Astrocyte (in vitro differentiated cells and primary cell): ENCODE measurements around the gene PROM1. TPM values are rescaled to one million over a fixed set of nuclear protein-coding genes. Genes with fewer than 3 reads are reported as not detected.

Experiments
- DNase-seq: peaks from one replicate; pipeline ENCODE4 v3.0.0-alpha.2; 2010; ENCODE audit warnings: low read depth
- FAIRE-seq: peaks from 2 replicates; lab custom pipeline; 2011; peaks lifted over from hg19 to GRCh38; lab: Jason Lieb, UNC
- H2AFZ ChIP-seq: 2 replicates; pipeline ENCODE4 v1.6.0; 2012; ENCODE audit warnings: low read depth, low read length, inconsistent platforms
- H3K27ac ChIP-seq: 2 replicates; pipeline ENCODE4 v1.5.1; 2011; ENCODE audit warnings: low read depth, low read length, inconsistent platforms
- H3K27me3 ChIP-seq: 2 replicates; pipeline ENCODE4 v1.6.0; 2011; ENCODE audit warnings: low read length, inconsistent platforms; ENCODE audit not compliant: insufficient read depth
- H3K36me3 ChIP-seq: 2 replicates; pipeline ENCODE4 v1.5.1; 2011; ENCODE audit warnings: low read length, inconsistent platforms; ENCODE audit not compliant: insufficient read depth
- H3K4me1 ChIP-seq: 2 replicates; pipeline ENCODE4 v1.5.1; 2011; ENCODE audit warnings: low read length, inconsistent platforms; ENCODE audit not compliant: insufficient read depth
- H3K4me2 ChIP-seq: 2 replicates; pipeline ENCODE4 v1.6.0; 2012; ENCODE audit warnings: low read length, inconsistent platforms
- H3K4me3 ChIP-seq: 2 replicates; pipeline ENCODE4 v1.5.1; 2011; ENCODE audit warnings: low read depth, mild to moderate bottlenecking, low read length, inconsistent platforms; ENCODE audit not compliant: insufficient read depth
- H3K79me2 ChIP-seq: 2 replicates; pipeline ENCODE4 v1.6.0; 2012; ENCODE audit warnings: mild to moderate bottlenecking, low read length, inconsistent platforms; ENCODE audit not compliant: insufficient read depth
- H3K9ac ChIP-seq: 2 replicates; pipeline ENCODE4 v1.6.0; 2012; ENCODE audit warnings: mild to moderate bottlenecking, low read length, inconsistent platforms
- H3K9me3 ChIP-seq: 2 replicates; pipeline ENCODE4 v1.5.1; 2012; ENCODE audit warnings: low read depth, mild to moderate bottlenecking, low read length, inconsistent platforms; ENCODE audit not compliant: insufficient read depth
- H4K20me1 ChIP-seq: 2 replicates; pipeline ENCODE4 v1.6.0; 2012; ENCODE audit warnings: low read length, inconsistent platforms; ENCODE audit not compliant: insufficient read depth
- H3K27ac Mint-ChIP-seq: one replicate; pipeline ENCODE4 v1.8.0; 2021; ENCODE audit warnings: mild to moderate bottlenecking, mixed read lengths; ENCODE audit not compliant: unreplicated experiment
- H3K27me3 Mint-ChIP-seq: one replicate; pipeline ENCODE4 v1.8.0; 2021; ENCODE audit warnings: low read depth, mixed read lengths; ENCODE audit not compliant: unreplicated experiment
- H3K36me3 Mint-ChIP-seq: one replicate; pipeline ENCODE4 v1.8.0; 2021; ENCODE audit warnings: low read depth, mixed read lengths; ENCODE audit not compliant: unreplicated experiment
- H3K4me1 Mint-ChIP-seq: one replicate; pipeline ENCODE4 v1.8.0; 2021; ENCODE audit warnings: low read depth, mixed read lengths; ENCODE audit not compliant: unreplicated experiment
- H3K4me3 Mint-ChIP-seq: one replicate; pipeline ENCODE4 v1.8.0; 2021; ENCODE audit warnings: mild to moderate bottlenecking, moderate library complexity, mixed read lengths; ENCODE audit not compliant: unreplicated experiment
- H3K9me3 Mint-ChIP-seq: one replicate; pipeline ENCODE4 v1.8.0; 2021; ENCODE audit warnings: mild to moderate bottlenecking, mixed read lengths; ENCODE audit not compliant: unreplicated experiment
- EZH2 ChIP-seq: IDR thresholded peaks from 2 replicates; pipeline ENCODE4 v1.6.1; 2012; ENCODE audit warnings: mild to moderate bottlenecking, low read length, inconsistent platforms; ENCODE audit not compliant: insufficient read depth
- total RNA-seq: library from RNA; stranded (reverse); gene quantifications from 2 replicates; pipeline ENCODE4 v1.2.1, GENCODE V29; 2021
- TF ChIP-seq, protein P1 (sequence below): IDR thresholded peaks from 2 replicates; pipeline ENCODE4 v1.5.1; 2011; ENCODE audit warnings: low read depth, mild to moderate bottlenecking, inconsistent platforms, low read length, moderate library complexity; ENCODE audit not compliant: insufficient read depth

PROM1 gene
- total RNA-seq, 1 donor from 2014 or later = 34.5 TPM

DNA sequence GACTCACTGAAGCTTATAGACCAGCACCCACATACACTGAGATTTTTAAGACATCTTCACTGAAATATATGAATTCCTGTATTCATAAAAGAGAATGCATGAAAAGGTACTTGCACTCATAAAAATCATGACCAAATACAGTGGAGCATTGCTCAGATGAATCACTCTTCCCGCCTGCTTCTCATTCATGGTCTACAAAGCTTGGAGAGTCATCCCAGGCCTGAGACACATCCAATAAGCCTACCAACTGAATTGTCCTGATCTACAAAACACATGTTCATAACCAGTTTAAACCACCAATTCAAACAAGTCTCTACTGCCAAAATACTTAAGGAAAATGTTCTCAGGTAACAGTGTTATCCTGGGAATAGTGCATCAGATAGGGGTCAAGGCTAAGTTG is 38.1 kb downstream of the PROM1 start:
- H3K4me1 ChIP-seq = no peaks in the 10 kb centered on the region
- no peaks in the 10 kb centered on the region for H3K79me2 ChIP-seq
- no peak overlapping the region for H3K4me3 ChIP-seq
- H3K4me3 Mint-ChIP-seq = no peak overlapping the region
- H3K27me3 Mint-ChIP-seq = no peaks in the 10 kb centered on the region
- DNase-seq (no peak), FAIRE-seq (no peak)
- H3K9ac ChIP-seq = no peak overlapping the region
- H3K9me3 Mint-ChIP-seq = no peaks in the 10 kb centered on the region
- H3K4me2 ChIP-seq = no peak overlapping the region
- no peak overlapping the region for H3K27ac Mint-ChIP-seq
- H3K4me1 Mint-ChIP-seq = peaks cover 13% of the 10 kb centered on the region
- peaks cover 3% of the 10 kb centered on the region for H3K36me3 Mint-ChIP-seq
- H3K36me3 ChIP-seq = no peaks in the 10 kb centered on the region
- TF ChIP-seq, protein P1, sequence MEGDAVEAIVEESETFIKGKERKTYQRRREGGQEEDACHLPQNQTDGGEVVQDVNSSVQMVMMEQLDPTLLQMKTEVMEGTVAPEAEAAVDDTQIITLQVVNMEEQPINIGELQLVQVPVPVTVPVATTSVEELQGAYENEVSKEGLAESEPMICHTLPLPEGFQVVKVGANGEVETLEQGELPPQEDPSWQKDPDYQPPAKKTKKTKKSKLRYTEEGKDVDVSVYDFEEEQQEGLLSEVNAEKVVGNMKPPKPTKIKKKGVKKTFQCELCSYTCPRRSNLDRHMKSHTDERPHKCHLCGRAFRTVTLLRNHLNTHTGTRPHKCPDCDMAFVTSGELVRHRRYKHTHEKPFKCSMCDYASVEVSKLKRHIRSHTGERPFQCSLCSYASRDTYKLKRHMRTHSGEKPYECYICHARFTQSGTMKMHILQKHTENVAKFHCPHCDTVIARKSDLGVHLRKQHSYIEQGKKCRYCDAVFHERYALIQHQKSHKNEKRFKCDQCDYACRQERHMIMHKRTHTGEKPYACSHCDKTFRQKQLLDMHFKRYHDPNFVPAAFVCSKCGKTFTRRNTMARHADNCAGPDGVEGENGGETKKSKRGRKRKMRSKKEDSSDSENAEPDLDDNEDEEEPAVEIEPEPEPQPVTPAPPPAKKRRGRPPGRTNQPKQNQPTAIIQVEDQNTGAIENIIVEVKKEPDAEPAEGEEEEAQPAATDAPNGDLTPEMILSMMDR = no peak
- no peak for TF ChIP-seq EZH2
- H3K9me3 ChIP-seq = no peaks in the 10 kb centered on the region
- H3K27ac ChIP-seq = no peak overlapping the region
- no peaks in the 10 kb centered on the region for H4K20me1 ChIP-seq
- H3K27me3 ChIP-seq = no peaks in the 10 kb centered on the region
- H2AFZ ChIP-seq = no peak overlapping the region

DNA sequence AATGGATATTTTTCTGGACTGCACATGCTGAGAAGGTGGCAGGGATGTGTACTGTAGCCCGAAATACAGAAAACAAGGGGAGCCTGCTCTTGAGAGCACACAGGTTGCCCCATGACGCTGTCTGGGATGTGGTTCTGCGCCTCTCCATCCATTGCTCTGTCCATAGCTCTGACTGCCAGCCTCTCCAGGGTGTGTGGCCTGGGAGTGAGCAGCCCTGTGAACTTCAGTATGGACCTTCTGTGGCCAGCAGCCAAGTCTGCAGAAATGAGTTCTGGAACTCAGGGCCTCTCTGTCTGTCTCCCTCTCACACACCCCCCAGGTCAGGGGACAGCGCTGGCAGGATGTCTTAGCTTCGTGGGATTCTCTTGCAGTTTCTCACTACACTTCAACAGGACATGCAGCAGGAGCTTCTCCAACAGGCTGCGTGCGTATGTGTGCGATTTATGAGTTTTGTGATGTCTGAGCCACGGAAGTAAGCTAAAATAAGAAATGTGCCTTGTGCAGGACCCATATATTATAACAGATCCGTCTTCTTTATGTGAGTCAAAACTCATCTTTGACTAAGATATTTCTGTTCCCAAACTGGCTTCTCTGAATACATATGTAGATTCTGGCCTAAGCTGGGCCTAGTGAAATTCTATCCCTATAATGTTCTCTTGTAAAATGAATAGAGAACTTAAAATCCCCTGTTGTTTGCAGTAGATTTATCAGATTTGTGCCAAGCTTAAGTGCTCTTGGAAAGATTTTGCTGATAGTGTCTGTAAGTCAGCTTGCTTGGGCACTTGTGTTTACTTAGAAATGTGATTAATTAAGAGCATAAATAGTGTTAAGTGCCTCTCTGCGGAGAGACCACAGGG is 40.0 kb downstream of the PROM1 start:
- no peak overlapping the region for H3K27ac Mint-ChIP-seq
- H3K4me1 Mint-ChIP-seq = peaks cover 9% of the 10 kb centered on the region
- FAIRE-seq (no peak), DNase-seq (no peak)
- H3K4me3 Mint-ChIP-seq = no peak overlapping the region
- Histone ChIP-seq H3K4me1 (no peaks in the 10 kb centered on the region), H3K27ac (no peak overlapping the region), H3K4me2 (no peak overlapping the region), H3K27me3 (no peaks in the 10 kb centered on the region), H3K4me3 (no peak overlapping the region), H3K9me3 (no peaks in the 10 kb centered on the region), H4K20me1 (no peaks in the 10 kb centered on the region), H3K9ac (no peak overlapping the region), H3K36me3 (no peaks in the 10 kb centered on the region), H3K79me2 (no peaks in the 10 kb centered on the region), H2AFZ (no peak overlapping the region)
- H3K36me3 Mint-ChIP-seq = peaks cover 3% of the 10 kb centered on the region
- H3K27me3 Mint-ChIP-seq = no peaks in the 10 kb centered on the region
- TF ChIP-seq EZH2 = no peak
- TF ChIP-seq, protein P1 = no peak
- H3K9me3 Mint-ChIP-seq = no peaks in the 10 kb centered on the region

DNA sequence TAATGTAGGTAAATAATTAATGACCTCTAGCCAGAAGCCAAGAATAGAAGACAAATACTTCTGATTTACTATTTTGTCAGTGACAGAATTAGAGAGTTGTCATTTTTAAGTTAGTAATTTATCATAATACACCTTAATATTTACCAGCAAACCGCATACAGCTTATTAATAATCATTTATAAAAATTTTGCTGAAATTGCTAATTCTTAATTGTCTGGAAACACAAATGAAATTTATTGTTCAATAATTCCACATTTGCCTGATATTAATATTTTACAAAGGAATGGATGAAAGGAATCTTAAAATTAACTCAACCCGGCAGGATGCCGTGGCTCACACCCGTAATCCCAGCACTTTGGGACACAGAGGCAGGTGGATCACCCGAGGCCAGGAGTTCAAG is 44.7 kb downstream of the PROM1 start:
- Histone ChIP-seq H2AFZ (no peak overlapping the region), H4K20me1 (no peaks in the 10 kb centered on the region), H3K9ac (no peak overlapping the region), H3K4me2 (no peak overlapping the region), H3K79me2 (no peaks in the 10 kb centered on the region), H3K4me1 (peaks cover 5% of the 10 kb centered on the region), H3K4me3 (no peak overlapping the region), H3K36me3 (no peaks in the 10 kb centered on the region), H3K27ac (no peak overlapping the region), H3K9me3 (no peaks in the 10 kb centered on the region), H3K27me3 (no peaks in the 10 kb centered on the region)
- no peak for TF ChIP-seq EZH2
- TF ChIP-seq, protein P1 = no peak
- DNase-seq (no peak), FAIRE-seq (no peak)
- no peaks in the 10 kb centered on the region for H3K27me3 Mint-ChIP-seq
- H3K9me3 Mint-ChIP-seq = no peaks in the 10 kb centered on the region
- H3K4me1 Mint-ChIP-seq = peaks cover 24% of the 10 kb centered on the region
- H3K4me3 Mint-ChIP-seq = no peak overlapping the region
- H3K27ac Mint-ChIP-seq = no peak overlapping the region
- H3K36me3 Mint-ChIP-seq = no peaks in the 10 kb centered on the region
